ENCODE data around the gene LECT2.

Gene LECT2

DNA sequence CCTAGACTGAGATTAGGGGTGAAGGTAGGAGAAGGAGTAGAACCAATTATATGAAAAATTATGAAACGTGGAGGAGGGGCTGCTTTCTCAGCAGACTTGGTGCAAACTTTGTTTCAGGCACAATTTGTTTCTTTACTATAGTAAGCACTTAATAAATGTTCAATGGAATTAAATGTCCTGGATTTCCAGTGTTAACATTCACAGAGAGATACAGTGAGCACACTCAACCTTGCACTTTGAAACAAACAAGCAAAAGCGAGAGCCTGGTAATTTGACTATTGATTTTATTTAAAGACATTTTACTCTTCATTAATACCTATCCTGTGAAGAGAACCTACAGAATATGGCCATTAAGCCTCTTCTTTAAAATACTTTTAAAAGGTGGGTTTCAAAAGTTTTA lies 933 bp downstream of the LECT2 start:
- H3K9ac ChIP-seq (ENCODE audit: insufficient read length, low read depth) = no peak overlapping the region
- no peaks in the 10 kb centered on the region for H3K36me3 ChIP-seq (ENCODE audit: insufficient read depth, insufficient read length, low read length)
- no peak for TF ChIP-seq SUZ12 (IDR thresholded peaks at IDR 0.05; ENCODE audit: extremely low read depth, insufficient read depth, insufficient read length)
- TF ChIP-seq YY1 (IDR thresholded peaks at IDR 0.05; ENCODE audit: insufficient read depth, insufficient read length) = no peak
- TF ChIP-seq ZNF274 (IDR thresholded peaks at IDR 0.05; ENCODE audit: low read depth, low read length) = no peak

DNA sequence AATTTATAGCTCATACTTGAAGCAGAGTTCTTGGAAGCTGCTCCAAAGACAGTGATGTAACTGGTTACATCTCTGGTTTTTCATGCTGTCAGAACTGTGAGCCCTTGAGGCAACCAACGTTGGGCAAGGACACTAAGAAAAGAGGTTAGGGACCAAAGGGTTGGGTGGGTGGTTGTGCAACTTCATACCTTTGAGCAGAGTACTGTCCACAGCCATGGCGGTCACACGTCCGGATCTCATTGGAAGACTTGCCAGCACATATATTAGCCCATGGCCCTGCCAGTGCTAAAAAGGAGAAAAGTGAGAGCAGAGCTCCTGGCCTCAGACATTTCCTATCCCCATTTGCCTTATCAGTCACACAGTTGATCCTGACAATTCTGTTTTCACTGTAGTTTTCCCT lies 2.1 kb downstream of the LECT2 start:
- no peak for TF ChIP-seq YY1 (IDR thresholded peaks at IDR 0.05; ENCODE audit: insufficient read depth, insufficient read length)
- no peak for TF ChIP-seq SUZ12 (IDR thresholded peaks at IDR 0.05; ENCODE audit: extremely low read depth, insufficient read depth, insufficient read length)
- no peak overlapping the region for H3K4me3 ChIP-seq (ENCODE audit: insufficient read length, low read depth)

More for the DNA sequence above, 933 bp downstream of the LECT2 start:
- no peak for DNase-seq (ENCODE audit: low read depth, low spot score)
- no peaks in the 10 kb centered on the region for H3K9me3 ChIP-seq (ENCODE audit: insufficient read depth, low read length)
- no peak overlapping the region for H3K4me3 ChIP-seq (ENCODE audit: insufficient read length, low read depth)
- no peaks in the 10 kb centered on the region for H3K4me1 ChIP-seq (ENCODE audit: insufficient read depth, insufficient read length)
- H3K27me3 ChIP-seq (ENCODE audit: insufficient read depth, insufficient read length) = no peaks in the 10 kb centered on the region

DNA sequence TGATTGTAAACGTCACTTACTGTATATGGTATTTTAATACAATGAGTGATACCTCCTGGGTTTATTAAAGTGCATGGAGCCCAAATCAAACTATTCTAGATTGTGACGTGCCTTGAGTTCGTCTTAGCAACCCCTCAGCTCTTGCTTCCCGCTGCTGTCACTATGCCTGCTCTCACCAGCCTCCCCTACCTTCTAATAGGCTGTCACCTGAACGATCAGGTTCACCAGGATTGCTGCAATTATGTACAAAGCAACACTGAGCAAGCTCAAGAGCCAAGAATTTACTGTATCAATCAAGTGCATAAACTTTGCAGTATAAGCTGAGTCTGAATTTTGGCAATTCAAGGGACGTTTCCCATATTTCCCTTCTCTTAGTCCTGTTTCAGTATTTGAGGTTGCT lies 3.0 kb downstream of the LECT2 start:
- H3K4me1 ChIP-seq (ENCODE audit: insufficient read depth, insufficient read length) = no peaks in the 10 kb centered on the region
- no peak overlapping the region for H3K4me3 ChIP-seq (ENCODE audit: insufficient read length, low read depth)
- TF ChIP-seq SUZ12 (IDR thresholded peaks at IDR 0.05; ENCODE audit: extremely low read depth, insufficient read depth, insufficient read length) (no peak), YY1 (IDR thresholded peaks at IDR 0.05; ENCODE audit: insufficient read depth, insufficient read length) (no peak), ZNF274 (IDR thresholded peaks at IDR 0.05; ENCODE audit: low read depth, low read length) (no peak)
- no peaks in the 10 kb centered on the region for H3K36me3 ChIP-seq (ENCODE audit: insufficient read depth, insufficient read length, low read length)
- H3K27me3 ChIP-seq (ENCODE audit: insufficient read depth, insufficient read length) = no peaks in the 10 kb centered on the region
- no peak overlapping the region for H3K9ac ChIP-seq (ENCODE audit: insufficient read length, low read depth)
- DNase-seq (ENCODE audit: low read depth, low spot score) = no peak
- no peaks in the 10 kb centered on the region for H3K9me3 ChIP-seq (ENCODE audit: insufficient read depth, low read length)

More for the DNA sequence above, 2.1 kb downstream of the LECT2 start:
- Histone ChIP-seq H3K27me3 (ENCODE audit: insufficient read depth, insufficient read length) (no peaks in the 10 kb centered on the region), H3K36me3 (ENCODE audit: insufficient read depth, insufficient read length, low read length) (no peaks in the 10 kb centered on the region), H3K4me1 (ENCODE audit: insufficient read depth, insufficient read length) (no peaks in the 10 kb centered on the region), H3K9me3 (ENCODE audit: insufficient read depth, low read length) (no peaks in the 10 kb centered on the region), H3K9ac (ENCODE audit: insufficient read length, low read depth) (no peak overlapping the region)
- DNase-seq (ENCODE audit: low read depth, low spot score) = no peak

DNA sequence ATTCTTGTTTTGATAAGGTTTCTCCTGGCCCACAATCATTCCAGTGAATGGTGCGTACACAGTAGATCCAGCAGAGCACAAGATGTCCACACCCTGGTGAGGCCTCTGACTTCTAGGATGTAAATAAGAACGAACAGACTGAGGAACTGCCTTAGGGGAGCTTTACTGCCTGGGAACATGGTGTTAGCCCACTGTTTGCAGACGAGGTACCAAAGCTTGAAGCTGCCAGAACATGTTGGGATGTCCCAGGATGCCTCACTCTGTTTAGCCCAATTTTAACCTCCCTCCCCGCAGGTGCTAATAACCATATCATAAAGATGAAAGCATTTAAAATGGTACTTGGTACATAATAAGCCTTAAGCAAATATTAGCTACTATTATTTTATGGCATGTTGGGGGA lies 3.5 kb downstream of the LECT2 start:
- Histone ChIP-seq H3K4me3 (ENCODE audit: insufficient read length, low read depth) (no peak overlapping the region), H3K36me3 (ENCODE audit: insufficient read depth, insufficient read length, low read length) (no peaks in the 10 kb centered on the region), H3K9me3 (ENCODE audit: insufficient read depth, low read length) (no peaks in the 10 kb centered on the region), H3K9ac (ENCODE audit: insufficient read length, low read depth) (no peak overlapping the region), H3K27me3 (ENCODE audit: insufficient read depth, insufficient read length) (no peaks in the 10 kb centered on the region), H3K4me1 (ENCODE audit: insufficient read depth, insufficient read length) (no peaks in the 10 kb centered on the region)
- DNase-seq (ENCODE audit: low read depth, low spot score) = no peak
- no peak for TF ChIP-seq YY1 (IDR thresholded peaks at IDR 0.05; ENCODE audit: insufficient read depth, insufficient read length)
- no peak for TF ChIP-seq ZNF274 (IDR thresholded peaks at IDR 0.05; ENCODE audit: low read depth, low read length)
- TF ChIP-seq SUZ12 (IDR thresholded peaks at IDR 0.05; ENCODE audit: extremely low read depth, insufficient read depth, insufficient read length) = no peak

DNA sequence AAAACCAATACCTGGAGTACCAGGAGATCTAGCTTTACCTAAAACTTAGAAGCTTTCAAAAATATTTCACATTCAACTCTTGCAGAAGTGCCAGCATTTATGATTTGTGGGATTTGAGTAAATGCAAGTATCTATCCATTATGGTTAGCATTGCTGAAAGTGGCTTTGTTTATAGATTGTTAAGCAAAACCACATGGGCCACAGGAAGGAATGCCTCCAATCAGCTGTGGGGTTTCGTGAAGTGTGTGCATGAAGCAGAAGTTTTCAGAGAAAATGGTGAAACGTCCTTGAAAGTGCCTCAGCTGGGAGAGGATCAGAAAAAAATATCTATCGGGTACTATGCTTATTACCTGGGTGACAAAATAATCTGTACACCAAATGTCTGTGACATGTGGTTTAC lies 4.2 kb downstream of the LECT2 start:
- Histone ChIP-seq H3K4me3 (ENCODE audit: insufficient read length, low read depth) (no peak overlapping the region), H3K9me3 (ENCODE audit: insufficient read depth, low read length) (no peaks in the 10 kb centered on the region), H3K36me3 (ENCODE audit: insufficient read depth, insufficient read length, low read length) (no peaks in the 10 kb centered on the region), H3K4me1 (ENCODE audit: insufficient read depth, insufficient read length) (no peaks in the 10 kb centered on the region), H3K27me3 (ENCODE audit: insufficient read depth, insufficient read length) (no peaks in the 10 kb centered on the region), H3K9ac (ENCODE audit: insufficient read length, low read depth) (no peak overlapping the region)
- TF ChIP-seq ZNF274 (IDR thresholded peaks at IDR 0.05; ENCODE audit: low read depth, low read length) (no peak), SUZ12 (IDR thresholded peaks at IDR 0.05; ENCODE audit: extremely low read depth, insufficient read depth, insufficient read length) (no peak), YY1 (IDR thresholded peaks at IDR 0.05; ENCODE audit: insufficient read depth, insufficient read length) (no peak)
- DNase-seq (ENCODE audit: low read depth, low spot score) = no peak

DNA sequence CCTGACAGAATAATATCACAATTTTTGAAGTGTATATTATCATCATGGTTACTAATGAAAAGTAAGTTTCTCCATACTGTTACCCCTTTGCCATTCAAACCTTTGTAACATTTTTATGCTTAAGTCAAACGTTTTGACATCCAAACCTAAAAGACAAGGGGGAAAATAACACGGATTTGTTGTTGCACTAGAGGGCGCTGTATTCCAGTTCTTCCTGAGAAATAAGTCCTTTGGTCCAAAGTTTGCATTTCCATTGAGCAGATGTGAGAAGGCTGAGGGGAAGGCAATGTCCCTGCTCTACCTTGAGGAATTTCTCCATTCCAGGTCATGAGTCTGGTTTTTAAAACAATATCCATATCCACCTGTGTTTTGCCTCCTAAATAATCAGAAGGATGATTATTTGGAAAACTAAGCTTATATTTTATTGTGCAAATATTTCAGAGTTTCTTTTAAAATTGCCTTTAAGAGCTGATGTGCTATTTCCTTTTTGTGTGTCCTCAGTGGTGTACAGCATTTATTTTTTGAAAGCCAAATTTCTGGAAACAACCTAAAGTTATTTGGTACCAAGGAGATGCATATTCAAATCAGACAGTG lies 9.7 kb downstream of the LECT2 start:
- H3K4me1 ChIP-seq (ENCODE audit: insufficient read depth, insufficient read length) = peaks cover 5% of the 10 kb centered on the region

DNA sequence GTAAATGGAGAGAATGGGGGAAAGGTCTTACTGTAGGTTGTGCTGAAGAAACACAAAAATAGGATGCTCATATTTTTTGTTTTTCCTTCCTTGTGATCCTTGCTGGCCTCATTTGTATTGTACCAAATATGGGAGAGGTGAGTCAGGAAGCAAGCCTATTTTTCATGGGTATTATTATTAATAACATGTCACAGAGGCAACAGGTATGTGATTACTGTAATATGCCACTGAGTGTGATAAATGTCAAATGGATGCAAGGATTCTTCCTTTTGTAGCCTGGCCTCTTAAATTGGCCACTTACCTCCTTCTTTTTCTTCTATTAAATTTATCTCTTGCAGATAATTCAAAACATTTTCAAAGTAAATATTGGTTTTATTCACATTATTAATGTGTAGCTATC lies 10.2 kb downstream of the LECT2 start:
- Histone ChIP-seq H3K9me3 (ENCODE audit: insufficient read depth, low read length) (no peaks in the 10 kb centered on the region), H3K4me3 (ENCODE audit: insufficient read length, low read depth) (no peak overlapping the region), H3K4me1 (ENCODE audit: insufficient read depth, insufficient read length) (peaks cover 5% of the 10 kb centered on the region), H3K36me3 (ENCODE audit: insufficient read depth, insufficient read length, low read length) (peaks cover 3% of the 10 kb centered on the region), H3K9ac (ENCODE audit: insufficient read length, low read depth) (no peak overlapping the region), H3K27me3 (ENCODE audit: insufficient read depth, insufficient read length) (no peaks in the 10 kb centered on the region)
- TF ChIP-seq YY1 (IDR thresholded peaks at IDR 0.05; ENCODE audit: insufficient read depth, insufficient read length) = no peak
- TF ChIP-seq SUZ12 (IDR thresholded peaks at IDR 0.05; ENCODE audit: extremely low read depth, insufficient read depth, insufficient read length) = no peak
- no peak for TF ChIP-seq ZNF274 (IDR thresholded peaks at IDR 0.05; ENCODE audit: low read depth, low read length)
- DNase-seq (ENCODE audit: low read depth, low spot score) = no peak

More for the DNA sequence above, 9.7 kb downstream of the LECT2 start:
- TF ChIP-seq SUZ12 (IDR thresholded peaks at IDR 0.05; ENCODE audit: extremely low read depth, insufficient read depth, insufficient read length) (no peak), ZNF274 (IDR thresholded peaks at IDR 0.05; ENCODE audit: low read depth, low read length) (no peak), YY1 (IDR thresholded peaks at IDR 0.05; ENCODE audit: insufficient read depth, insufficient read length) (no peak)
- peak; percentile 66 for DNase-seq (ENCODE audit: low read depth, low spot score)
- H3K4me3 ChIP-seq (ENCODE audit: insufficient read length, low read depth) = no peak overlapping the region
- H3K9ac ChIP-seq (ENCODE audit: insufficient read length, low read depth) = no peak overlapping the region
- H3K36me3 ChIP-seq (ENCODE audit: insufficient read depth, insufficient read length, low read length) = peaks cover 3% of the 10 kb centered on the region
- H3K27me3 ChIP-seq (ENCODE audit: insufficient read depth, insufficient read length) = no peaks in the 10 kb centered on the region
- H3K9me3 ChIP-seq (ENCODE audit: insufficient read depth, low read length) = no peaks in the 10 kb centered on the region

Measured in NT2/D1 (cell line).